ENCODE measurements around the gene DNAH6. TPM values are rescaled to one million over a fixed set of nuclear protein-coding genes. Genes with fewer than 3 reads are reported as not detected.

Gene DNAH6
- total and polyA plus RNA-seq, 9 of the 15 experiments (the other 6 are each of a cell fraction or from before 2014, with no cell fraction given) = 0.01 to 0.04 (median 0.01) TPM; not detected in 5

- WGBS (ENCODE audit: insufficient coverage, low coverage, missing lambda C conversion rate) = 0% methylated on average over 2 of the region's 2 CpGs
- ATAC-seq = no peak
- intact Hi-C loops (cut with micrococcal nuclease) (no loop called here), in situ Hi-C loops (cut with MboI) (no loop called here)
- no peak overlapping the region for H3K4me3 ChIP-seq
- no TSS peak for BruUV-seq (replicated peaks)
- H3K4me2 ChIP-seq (ENCODE audit: insufficient read depth, low read length) = no peak overlapping the region
- no peaks in the 10 kb centered on the region for H3K27me3 ChIP-seq (ENCODE audit: control insufficient read depth in 2 of 2, insufficient read depth in 2 of 2, low read length in 2 of 2)
- H3K4me1 ChIP-seq (replicated peaks in 1 of 2; ENCODE audit: control insufficient read depth in 2 of 2, insufficient read depth in 2 of 2, low read length in 2 of 2) = no peaks in the 10 kb centered on the region
- no peaks in the 10 kb centered on the region for H3K9me3 ChIP-seq (replicated peaks; ENCODE audit: control insufficient read depth, insufficient read depth, low read depth, low read length)
- no peak for FAIRE-seq
- no peaks in the 10 kb centered on the region for H4K20me1 ChIP-seq (replicated peaks; ENCODE audit: control insufficient read depth, insufficient read depth, low read length)
- H3K27ac ChIP-seq (ENCODE audit: extremely low read depth, low read depth, low read length) = no peak overlapping the region
- CTCF ChIA-PET (ENCODE audit: low intra/inter-chr PET ratio) = no interaction called here
- no peaks in the 10 kb centered on the region for H3K9me1 ChIP-seq (ENCODE audit: control insufficient read depth, insufficient read depth, low read length)
- H3K79me2 ChIP-seq (ENCODE audit: control insufficient read depth, insufficient read depth, low read length) = no peaks in the 10 kb centered on the region
- H2AFZ ChIP-seq (ENCODE audit: low read depth, low read length) = no peak overlapping the region
- H3K36me3 ChIP-seq (ENCODE audit: control insufficient read depth, insufficient read depth, low read length) = no peaks in the 10 kb centered on the region
- H3K9ac ChIP-seq (ENCODE audit: insufficient read depth in 1 of 2, low read depth in 2 of 2, low read length in 2 of 2) = no peak overlapping the region
- POLR2A ChIA-PET = no interaction called here
- no peak for DNase-seq (ENCODE audit: extremely low read depth in 1 of 4, low spot score in 3 of 4)
- peak; percentile 75 for TF ChIP-seq PKNOX1 (IDR thresholded peaks at IDR 0.05)
- no peak for TF ChIP-seq E2F8 (IDR thresholded peaks at IDR 0.05; ENCODE audit: low read depth, partially characterized antibody)
- TF ChIP-seq NFIC (IDR thresholded peaks at IDR 0.05) = peak; percentile 84
- TF ChIP-seq PBX2 (CRISPR knock-in tag; IDR thresholded peaks at IDR 0.05; ENCODE audit: low read depth) = no peak
- TF ChIP-seq PBX2 (tag; conservative IDR thresholded peaks at IDR 0.05; ENCODE audit: low read depth) = 0 out of 2 replicates have a peak, but pooled peaks have one; percentile 28
- TF ChIP-seq ZBTB11 (CRISPR knock-in tag; IDR thresholded peaks at IDR 0.05) = no peak
- peak; percentile 77 for TF ChIP-seq MEIS2 (IDR thresholded peaks at IDR 0.05; ENCODE audit: partially characterized antibody)
Observed at GRCh38 chr2:84766791-84767190, 250.5 kb downstream of the DNAH6 start.
